WTC11 (cell line): ENCODE data around the gene MADCAM1.

Experiments used
- SMAD4 ChIP-seq: sonication (generic); formaldehyde crosslinking; IDR thresholded peaks from 2 replicates; pipeline ENCODE4 v1.8.0; 2022; ENCODE audit warnings: mild to moderate bottlenecking, missing genetic modification reagents
- ZNF423 ChIP-seq: fragments of 250-450 bp; sonication (Bioruptor Pico); IDR thresholded peaks from 2 replicates; pipeline ENCODE4 v2.1.2; 2022; ENCODE audit warnings: mild to moderate bottlenecking, moderate library complexity
- TF ChIP-seq, protein P1 (sequence below): fragments of 200-600 bp; IDR thresholded peaks from 2 replicates; pipeline ENCODE4 v1.8.0; 2022; ENCODE audit warnings: antibody characterized with exemption

DNA sequence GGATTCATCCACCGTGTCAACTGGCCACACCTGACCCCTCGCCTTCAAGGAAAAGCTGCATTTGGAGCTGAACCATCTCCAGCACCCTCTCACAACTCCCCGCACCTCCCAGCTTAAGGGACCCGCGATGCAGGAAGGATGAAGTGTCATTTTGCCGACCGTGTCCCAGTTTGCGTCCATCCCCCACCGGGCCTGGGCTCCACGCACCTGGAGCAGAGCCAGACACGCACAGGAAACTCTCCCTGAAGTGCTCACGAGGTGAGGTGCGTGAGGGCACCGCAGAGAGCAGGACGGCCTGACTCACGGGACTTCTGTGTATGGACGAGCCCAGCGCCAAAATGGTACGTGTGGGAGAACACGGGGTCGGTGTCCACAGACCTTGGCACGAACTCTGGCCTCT lies 42.7 kb upstream of the MADCAM1 start:
- TF ChIP-seq, protein P1, sequence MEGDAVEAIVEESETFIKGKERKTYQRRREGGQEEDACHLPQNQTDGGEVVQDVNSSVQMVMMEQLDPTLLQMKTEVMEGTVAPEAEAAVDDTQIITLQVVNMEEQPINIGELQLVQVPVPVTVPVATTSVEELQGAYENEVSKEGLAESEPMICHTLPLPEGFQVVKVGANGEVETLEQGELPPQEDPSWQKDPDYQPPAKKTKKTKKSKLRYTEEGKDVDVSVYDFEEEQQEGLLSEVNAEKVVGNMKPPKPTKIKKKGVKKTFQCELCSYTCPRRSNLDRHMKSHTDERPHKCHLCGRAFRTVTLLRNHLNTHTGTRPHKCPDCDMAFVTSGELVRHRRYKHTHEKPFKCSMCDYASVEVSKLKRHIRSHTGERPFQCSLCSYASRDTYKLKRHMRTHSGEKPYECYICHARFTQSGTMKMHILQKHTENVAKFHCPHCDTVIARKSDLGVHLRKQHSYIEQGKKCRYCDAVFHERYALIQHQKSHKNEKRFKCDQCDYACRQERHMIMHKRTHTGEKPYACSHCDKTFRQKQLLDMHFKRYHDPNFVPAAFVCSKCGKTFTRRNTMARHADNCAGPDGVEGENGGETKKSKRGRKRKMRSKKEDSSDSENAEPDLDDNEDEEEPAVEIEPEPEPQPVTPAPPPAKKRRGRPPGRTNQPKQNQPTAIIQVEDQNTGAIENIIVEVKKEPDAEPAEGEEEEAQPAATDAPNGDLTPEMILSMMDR, result no peak
- no peak for TF ChIP-seq ZNF423
- no peak for TF ChIP-seq SMAD4
